Activated naive CD8-positive, alpha-beta T cell treated with anti-CD3 and anti-CD28 coated beads, Interleukin-2, amount 10 ng/mL, durations not matched to agents 7 days and 5 days (primary cell): ENCODE results near the gene C18orf63. TPM values are rescaled to one million over a fixed set of nuclear protein-coding genes. Genes with fewer than 3 reads are reported as not detected.

Experiments used
- ATAC-seq: fragments of 150-1000 bp; cut with Tn5 transposase; one replicate; pipeline ENCODE4 v1.10.0; 2021; ENCODE audit warnings: low read depth, moderate library complexity
- POLR2A ChIA-PET: fragments of 350-600 bp; sonication (Branson Sonifier 250); formaldehyde crosslinking; loops from one replicate; lab custom pipeline; 2021; ENCODE audit warnings: antibody characterized with exemption; lab: Charles Lee
- DNase-seq: peaks from one replicate; pipeline ENCODE4 v3.0.0; 2021
- H3K27ac Mint-ChIP-seq: one replicate; pipeline ENCODE4 v1.8.0; 2022; ENCODE audit warnings: mild to moderate bottlenecking, mixed read lengths
- H3K27me3 Mint-ChIP-seq: one replicate; pipeline ENCODE4 v1.8.0; 2022; ENCODE audit warnings: mild to moderate bottlenecking, moderate library complexity, mixed read lengths
- H3K36me3 Mint-ChIP-seq: one replicate; pipeline ENCODE4 v1.8.0; 2021; ENCODE audit warnings: mild to moderate bottlenecking, mixed read lengths
- H3K4me1 Mint-ChIP-seq: one replicate; pipeline ENCODE4 v1.8.0; 2021; ENCODE audit warnings: mixed read lengths
- H3K4me3 Mint-ChIP-seq: one replicate; pipeline ENCODE4 v1.8.0; 2022; ENCODE audit warnings: mild to moderate bottlenecking, moderate library complexity, mixed read lengths
- H3K9me3 Mint-ChIP-seq: one replicate; pipeline ENCODE4 v1.8.0; 2021; ENCODE audit warnings: mixed read lengths
- total RNA-seq, 2 experiments: library from RNA; stranded (reverse); gene quantifications; one replicate each; pipeline ENCODE4 v1.2.3, GENCODE V29; 2021

Gene C18orf63
- not detected for total RNA-seq

DNA sequence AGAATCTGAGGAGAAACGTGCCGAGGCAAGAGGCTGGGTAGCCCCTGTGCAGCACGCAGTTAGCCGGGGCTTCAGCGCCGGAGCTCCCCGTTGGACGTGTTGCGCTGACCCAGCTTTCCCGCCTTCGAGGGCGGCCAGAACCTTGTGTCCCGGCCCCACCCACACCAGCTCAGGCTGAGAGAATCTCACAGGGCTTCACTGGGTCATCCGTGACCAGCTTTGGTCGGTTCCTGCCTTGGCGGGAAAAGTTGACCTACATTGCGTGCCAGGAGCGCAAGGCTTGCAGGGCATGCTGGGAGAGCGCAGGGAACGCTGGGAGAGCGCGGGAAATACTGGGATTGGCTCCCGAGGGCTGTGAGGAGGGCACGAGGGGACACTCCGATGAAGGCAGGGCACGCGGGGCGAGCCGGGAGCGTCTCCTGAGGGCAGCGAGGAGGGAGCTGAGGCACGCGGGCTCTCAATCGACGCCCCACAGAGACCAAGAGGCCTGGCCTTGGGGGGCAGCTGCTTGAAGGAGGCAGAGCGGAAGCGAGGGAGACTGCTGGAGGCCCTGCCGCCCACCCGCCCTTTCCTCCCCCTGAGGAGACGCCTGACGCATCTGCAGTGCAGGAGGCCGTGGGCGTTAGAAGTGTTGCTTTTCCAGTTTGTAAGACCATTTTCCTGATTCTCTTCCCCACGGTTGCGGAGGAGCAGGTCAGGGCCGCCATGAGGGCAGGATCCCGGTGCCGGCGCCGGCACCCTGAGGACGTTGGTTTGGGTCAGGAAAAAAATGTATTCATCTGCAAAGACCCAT lies at the start of gene C18orf63:
Gene C18orf63 (plus strand): TSS at position 376 of the 793 bp plus-strand sequence. CDS start 2,027 bp downstream, outside the sequence.
- no peak for DNase-seq
- Mint-ChIP-seq H3K4me1 (no peaks in the 10 kb centered on the region), H3K36me3 (no peaks in the 10 kb centered on the region), H3K27me3 (peaks cover 15% of the 10 kb centered on the region), H3K4me3 (no peak within 1 kb of the TSS), H3K9me3 (no peaks in the 10 kb centered on the region), H3K27ac (no peak within 1 kb of the TSS)
- ATAC-seq = no peak
- POLR2A ChIA-PET = no interaction called here

DNA sequence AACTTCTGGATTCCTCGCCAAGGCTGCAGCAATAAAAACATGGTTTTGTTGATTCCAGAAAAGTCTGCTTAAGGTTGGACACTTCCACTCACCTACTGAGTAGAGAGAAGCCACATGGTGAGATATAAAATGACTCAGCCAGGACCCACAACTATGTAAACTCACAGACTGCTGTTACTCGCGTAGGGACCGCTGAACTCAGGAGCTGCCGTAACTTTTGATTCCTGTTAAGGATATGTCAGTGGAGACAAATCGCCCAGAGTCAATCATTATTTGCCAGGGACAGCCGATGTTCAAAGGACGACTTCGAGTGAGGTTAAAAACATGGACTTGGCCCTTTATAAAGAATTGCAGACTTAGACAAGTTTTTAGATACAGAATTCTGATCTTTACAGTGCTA lies 49.5 kb upstream of the C18orf63 start:
- Mint-ChIP-seq H3K9me3 (no peaks in the 10 kb centered on the region), H3K36me3 (peaks cover 2% of the 10 kb centered on the region), H3K4me1 (no peaks in the 10 kb centered on the region), H3K4me3 (no peak overlapping the region), H3K27me3 (no peaks in the 10 kb centered on the region), H3K27ac (no peak overlapping the region)
- ATAC-seq (no peak), DNase-seq (no peak)
- POLR2A ChIA-PET = no interaction called here

DNA sequence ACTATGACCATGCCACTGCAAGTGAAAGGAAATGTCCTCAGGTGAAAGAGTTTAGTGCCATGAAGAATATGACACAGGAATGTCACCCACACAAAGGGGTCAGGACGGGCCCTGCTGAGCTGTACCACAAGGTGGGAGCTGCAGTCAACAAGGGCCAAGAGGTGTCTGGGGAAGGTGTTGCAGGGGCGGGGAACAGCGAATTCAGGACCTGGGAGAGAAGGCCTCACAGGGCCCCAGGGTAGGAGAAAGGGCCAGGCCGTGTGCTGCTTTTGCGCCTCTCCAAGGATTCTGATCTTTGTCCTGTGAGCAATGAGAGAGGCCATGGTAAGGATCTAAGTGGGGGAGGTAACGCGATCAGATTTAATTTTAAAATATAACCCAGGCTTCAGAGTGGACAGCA lies 47.5 kb upstream of the C18orf63 start:
- no peaks in the 10 kb centered on the region for H3K27me3 Mint-ChIP-seq
- H3K4me3 Mint-ChIP-seq = no peak overlapping the region
- H3K4me1 Mint-ChIP-seq = no peaks in the 10 kb centered on the region
- no peaks in the 10 kb centered on the region for H3K9me3 Mint-ChIP-seq
- ATAC-seq (no peak), DNase-seq (no peak)
- no peak overlapping the region for H3K27ac Mint-ChIP-seq
- POLR2A ChIA-PET = no interaction called here
- H3K36me3 Mint-ChIP-seq = no peaks in the 10 kb centered on the region

DNA sequence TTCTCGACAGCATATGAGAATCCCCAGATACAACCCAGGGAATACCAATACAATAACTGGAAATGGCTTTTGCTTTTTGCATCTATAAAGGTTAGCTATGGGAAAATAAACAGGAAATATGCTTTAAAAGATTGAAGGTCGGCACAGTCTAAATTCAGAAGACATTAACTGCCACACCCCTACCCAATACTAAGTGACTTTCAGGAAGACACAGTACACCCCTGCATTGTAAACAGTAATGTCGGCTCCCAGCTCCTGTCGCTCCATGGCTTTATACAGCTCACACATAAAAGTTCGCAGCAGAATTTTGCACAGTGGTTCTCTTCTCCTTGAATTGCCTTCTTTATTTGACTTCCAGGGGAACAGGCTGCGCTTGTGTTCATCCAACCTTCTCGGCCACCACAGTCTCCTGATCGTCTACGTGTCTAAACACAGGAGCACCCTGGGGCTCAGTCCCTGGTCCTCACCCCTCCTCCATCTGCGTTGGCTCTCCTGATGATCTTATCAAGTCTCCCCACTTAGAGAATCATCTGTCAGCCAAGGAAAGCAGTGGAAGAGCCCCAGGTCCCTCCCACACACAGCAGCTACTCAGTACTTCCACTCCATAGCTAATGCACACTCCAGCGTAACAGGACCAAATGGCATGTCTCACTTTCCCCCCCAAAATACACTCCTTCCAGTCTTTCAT lies 46.6 kb upstream of the C18orf63 start:
- POLR2A ChIA-PET = interaction anchor here (0.7 kb wide), 1 partner anchor 97 kb away, joined by 3 read pairs; no protein-coding TSS in a partner anchor
- H3K36me3 Mint-ChIP-seq = no peaks in the 10 kb centered on the region
- H3K27ac Mint-ChIP-seq = no peak overlapping the region
- no peaks in the 10 kb centered on the region for H3K9me3 Mint-ChIP-seq
- H3K4me3 Mint-ChIP-seq = no peak overlapping the region
- H3K4me1 Mint-ChIP-seq = no peaks in the 10 kb centered on the region
- ATAC-seq (no peak), DNase-seq (no peak)
- no peaks in the 10 kb centered on the region for H3K27me3 Mint-ChIP-seq

DNA sequence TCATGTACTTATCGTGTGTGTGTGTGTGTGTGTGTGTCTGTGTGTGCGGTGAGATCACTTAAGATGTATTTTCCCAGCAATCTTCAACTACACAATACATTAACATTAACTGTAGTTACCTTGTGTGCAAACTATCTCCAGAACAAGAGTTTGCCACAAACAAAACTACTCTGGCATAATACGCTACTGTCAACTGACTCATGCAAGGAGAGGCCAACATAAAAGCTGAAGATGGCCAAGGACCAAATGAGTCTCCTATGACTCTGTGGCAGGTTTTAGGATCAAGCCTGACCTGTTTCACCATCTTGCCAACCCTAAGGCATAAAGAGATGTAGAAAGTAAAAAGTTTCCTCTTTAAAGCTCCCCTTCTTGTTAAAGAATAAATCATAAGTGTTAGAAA lies 44.0 kb upstream of the C18orf63 start:
- no peaks in the 10 kb centered on the region for H3K4me1 Mint-ChIP-seq
- POLR2A ChIA-PET = no interaction called here
- no peaks in the 10 kb centered on the region for H3K27me3 Mint-ChIP-seq
- H3K36me3 Mint-ChIP-seq = no peaks in the 10 kb centered on the region
- DNase-seq = no peak
- no peak for ATAC-seq
- H3K27ac Mint-ChIP-seq = no peak overlapping the region
- H3K9me3 Mint-ChIP-seq = no peaks in the 10 kb centered on the region
- no peak overlapping the region for H3K4me3 Mint-ChIP-seq

DNA sequence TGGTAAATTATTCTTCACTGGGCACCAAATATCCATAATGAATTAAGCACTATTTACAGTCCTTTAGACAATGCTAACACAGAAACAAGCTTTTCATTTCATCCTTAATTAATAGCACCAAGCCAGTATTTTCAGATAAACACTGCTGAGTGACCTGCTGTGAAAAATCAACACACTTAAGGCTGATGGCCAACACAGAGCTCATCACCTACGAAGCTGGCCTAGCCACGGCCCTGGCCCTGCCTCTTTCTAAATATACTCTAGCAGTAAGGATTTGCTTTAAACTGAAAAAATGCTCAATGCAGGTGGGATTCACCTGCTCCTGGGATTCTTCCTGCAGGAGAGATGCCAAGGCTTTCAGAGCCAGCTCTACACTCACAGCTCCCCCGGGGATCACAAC lies 42.2 kb upstream of the C18orf63 start:
- no peaks in the 10 kb centered on the region for H3K4me1 Mint-ChIP-seq
- H3K27ac Mint-ChIP-seq = no peak overlapping the region
- no peaks in the 10 kb centered on the region for H3K9me3 Mint-ChIP-seq
- DNase-seq (no peak), ATAC-seq (no peak)
- no peak overlapping the region for H3K4me3 Mint-ChIP-seq
- no peaks in the 10 kb centered on the region for H3K36me3 Mint-ChIP-seq
- POLR2A ChIA-PET = no interaction called here
- H3K27me3 Mint-ChIP-seq = no peaks in the 10 kb centered on the region

DNA sequence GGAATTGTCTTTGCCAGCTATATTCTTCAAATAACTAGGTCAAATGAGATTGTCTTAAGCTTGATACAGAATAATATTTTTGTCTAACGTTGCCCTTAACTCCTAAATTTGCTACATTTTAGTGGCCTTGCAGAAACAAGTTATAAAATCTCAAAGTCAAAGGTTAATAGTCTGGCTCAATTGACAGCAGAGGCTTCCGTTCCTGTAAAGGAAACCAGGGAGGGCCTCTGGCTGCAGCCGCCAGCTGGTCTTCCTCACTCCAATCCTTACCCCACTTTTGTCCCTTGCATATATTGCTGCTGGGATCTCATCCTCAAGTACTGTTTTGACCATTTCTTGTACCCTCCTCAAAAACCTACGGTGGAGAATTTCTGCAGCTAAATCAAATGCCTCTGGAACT lies 40.9 kb upstream of the C18orf63 start:
- Mint-ChIP-seq H3K27ac (no peak overlapping the region), H3K36me3 (no peaks in the 10 kb centered on the region), H3K9me3 (no peaks in the 10 kb centered on the region), H3K4me1 (no peaks in the 10 kb centered on the region), H3K4me3 (no peak overlapping the region), H3K27me3 (no peaks in the 10 kb centered on the region)
- ATAC-seq (no peak), DNase-seq (no peak)
- POLR2A ChIA-PET = no interaction called here

DNA sequence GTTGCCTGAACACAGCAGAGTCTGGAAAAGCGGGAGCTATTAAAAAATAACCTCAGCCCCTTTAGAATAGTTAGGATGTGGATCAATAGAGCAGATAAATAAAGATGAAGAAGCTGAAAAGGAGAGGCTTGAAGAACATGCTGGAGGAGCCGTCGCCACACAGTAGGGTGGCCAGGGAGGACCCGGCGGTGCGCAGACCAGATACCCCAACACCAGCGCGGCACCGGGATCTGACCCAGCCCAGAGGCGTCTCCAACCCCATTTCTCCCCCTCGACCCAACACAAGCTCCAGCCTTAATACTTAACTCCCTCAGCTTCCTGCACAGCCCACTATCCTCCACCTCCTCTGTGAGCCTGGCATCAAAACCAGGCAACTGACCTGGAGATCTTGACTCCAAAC lies 39.9 kb upstream of the C18orf63 start:
- no peaks in the 10 kb centered on the region for H3K4me1 Mint-ChIP-seq
- H3K9me3 Mint-ChIP-seq = no peaks in the 10 kb centered on the region
- POLR2A ChIA-PET = no interaction called here
- no peak overlapping the region for H3K27ac Mint-ChIP-seq
- no peak for DNase-seq
- H3K27me3 Mint-ChIP-seq = no peaks in the 10 kb centered on the region
- H3K4me3 Mint-ChIP-seq = no peak overlapping the region
- no peak for ATAC-seq
- no peaks in the 10 kb centered on the region for H3K36me3 Mint-ChIP-seq

DNA sequence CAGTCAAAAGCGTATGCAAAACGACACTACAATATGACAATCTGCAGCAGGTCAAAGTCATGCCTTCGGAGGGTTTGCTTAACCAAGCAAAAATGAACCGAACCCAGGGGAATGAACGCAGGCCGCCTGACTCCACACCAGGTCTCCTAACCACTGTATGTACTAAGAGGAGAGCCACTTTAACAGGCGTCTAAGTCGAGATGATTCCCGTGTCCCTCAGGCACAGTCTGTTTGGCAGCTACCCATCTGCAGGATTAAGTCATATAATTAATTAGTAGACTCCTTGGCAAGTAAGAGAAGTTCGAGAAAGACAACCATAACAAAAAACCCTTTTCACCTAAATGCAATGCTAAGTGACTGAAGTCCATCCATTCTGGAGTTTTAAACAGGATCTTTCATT lies 39.0 kb upstream of the C18orf63 start:
- no peak for ATAC-seq
- Mint-ChIP-seq H3K36me3 (no peaks in the 10 kb centered on the region), H3K27ac (no peak overlapping the region), H3K4me3 (no peak overlapping the region), H3K4me1 (peaks cover 2% of the 10 kb centered on the region), H3K27me3 (no peaks in the 10 kb centered on the region), H3K9me3 (no peaks in the 10 kb centered on the region)
- DNase-seq = no peak
- POLR2A ChIA-PET = no interaction called here

DNA sequence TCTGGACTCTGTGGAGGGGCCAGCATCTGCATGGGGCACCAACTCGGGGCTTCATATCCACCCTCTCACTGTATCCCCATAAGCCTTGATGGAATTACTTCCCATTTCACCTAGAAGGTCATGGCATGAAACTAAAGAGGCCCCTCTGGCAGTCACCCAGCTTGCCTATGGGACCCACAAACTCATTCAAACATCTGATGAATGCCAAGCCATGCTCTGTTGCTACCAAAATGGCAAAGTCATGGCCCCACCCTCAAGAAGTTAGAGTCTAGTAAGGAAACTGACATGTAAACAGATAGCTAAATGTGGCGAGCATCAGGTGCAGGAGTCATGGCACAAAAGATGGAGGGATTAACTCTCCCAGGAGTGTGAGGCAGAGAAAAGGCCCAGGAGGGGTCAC lies 38.3 kb upstream of the C18orf63 start:
- no peaks in the 10 kb centered on the region for H3K9me3 Mint-ChIP-seq
- H3K4me3 Mint-ChIP-seq = no peak overlapping the region
- H3K4me1 Mint-ChIP-seq = peaks cover 6% of the 10 kb centered on the region
- H3K27me3 Mint-ChIP-seq = no peaks in the 10 kb centered on the region
- no peaks in the 10 kb centered on the region for H3K36me3 Mint-ChIP-seq
- POLR2A ChIA-PET = no interaction called here
- no peak for ATAC-seq
- H3K27ac Mint-ChIP-seq = no peak overlapping the region
- DNase-seq = no peak

DNA sequence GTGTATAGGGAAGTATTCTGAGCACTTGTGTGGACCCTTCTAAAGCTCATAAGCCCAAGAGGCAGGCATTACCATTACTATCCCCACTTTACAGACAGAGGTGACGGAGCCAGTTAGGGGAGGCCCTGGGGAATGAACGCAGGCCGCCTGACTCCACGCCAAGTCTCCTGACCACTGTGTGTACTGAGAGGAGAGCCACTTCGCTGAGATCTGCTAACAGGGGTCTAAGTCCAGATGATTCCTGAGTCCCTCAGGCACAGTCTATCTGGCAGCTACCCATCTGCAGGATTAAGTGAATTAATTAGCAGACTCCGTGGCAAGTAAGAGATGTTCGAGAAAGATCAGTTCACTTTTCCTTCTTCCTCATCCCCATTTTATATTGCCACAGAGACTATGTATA lies 37.6 kb upstream of the C18orf63 start:
- no peak overlapping the region for H3K27ac Mint-ChIP-seq
- ATAC-seq = no peak
- no peaks in the 10 kb centered on the region for H3K36me3 Mint-ChIP-seq
- H3K4me3 Mint-ChIP-seq = no peak overlapping the region
- H3K4me1 Mint-ChIP-seq = peaks cover 14% of the 10 kb centered on the region
- no peaks in the 10 kb centered on the region for H3K27me3 Mint-ChIP-seq
- H3K9me3 Mint-ChIP-seq = no peaks in the 10 kb centered on the region
- no peak for DNase-seq
- POLR2A ChIA-PET = no interaction called here

DNA sequence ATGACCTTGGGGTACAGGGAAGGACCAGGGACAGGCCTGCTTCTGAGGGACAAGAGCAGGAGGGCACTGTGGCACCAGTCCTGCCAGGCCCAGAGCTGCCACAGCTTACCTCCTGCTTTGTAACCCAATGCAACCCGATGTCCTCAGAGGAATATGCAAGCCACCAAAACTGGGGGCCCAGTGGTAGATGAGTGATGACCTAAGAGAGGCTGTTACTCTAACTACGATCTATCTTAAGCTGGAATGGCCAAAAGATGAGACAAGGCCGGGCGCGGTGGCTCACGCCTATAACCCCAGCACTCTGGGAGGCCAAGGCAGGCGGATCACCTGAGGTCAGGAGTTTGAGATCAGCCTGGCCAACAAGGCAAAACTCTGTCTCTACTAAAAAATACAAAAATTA lies 36.7 kb upstream of the C18orf63 start:
- Mint-ChIP-seq H3K27me3 (no peaks in the 10 kb centered on the region), H3K36me3 (no peaks in the 10 kb centered on the region), H3K4me1 (peaks cover 17% of the 10 kb centered on the region), H3K9me3 (no peaks in the 10 kb centered on the region), H3K4me3 (no peak overlapping the region), H3K27ac (no peak overlapping the region)
- ATAC-seq = no peak
- POLR2A ChIA-PET = no interaction called here
- no peak for DNase-seq

DNA sequence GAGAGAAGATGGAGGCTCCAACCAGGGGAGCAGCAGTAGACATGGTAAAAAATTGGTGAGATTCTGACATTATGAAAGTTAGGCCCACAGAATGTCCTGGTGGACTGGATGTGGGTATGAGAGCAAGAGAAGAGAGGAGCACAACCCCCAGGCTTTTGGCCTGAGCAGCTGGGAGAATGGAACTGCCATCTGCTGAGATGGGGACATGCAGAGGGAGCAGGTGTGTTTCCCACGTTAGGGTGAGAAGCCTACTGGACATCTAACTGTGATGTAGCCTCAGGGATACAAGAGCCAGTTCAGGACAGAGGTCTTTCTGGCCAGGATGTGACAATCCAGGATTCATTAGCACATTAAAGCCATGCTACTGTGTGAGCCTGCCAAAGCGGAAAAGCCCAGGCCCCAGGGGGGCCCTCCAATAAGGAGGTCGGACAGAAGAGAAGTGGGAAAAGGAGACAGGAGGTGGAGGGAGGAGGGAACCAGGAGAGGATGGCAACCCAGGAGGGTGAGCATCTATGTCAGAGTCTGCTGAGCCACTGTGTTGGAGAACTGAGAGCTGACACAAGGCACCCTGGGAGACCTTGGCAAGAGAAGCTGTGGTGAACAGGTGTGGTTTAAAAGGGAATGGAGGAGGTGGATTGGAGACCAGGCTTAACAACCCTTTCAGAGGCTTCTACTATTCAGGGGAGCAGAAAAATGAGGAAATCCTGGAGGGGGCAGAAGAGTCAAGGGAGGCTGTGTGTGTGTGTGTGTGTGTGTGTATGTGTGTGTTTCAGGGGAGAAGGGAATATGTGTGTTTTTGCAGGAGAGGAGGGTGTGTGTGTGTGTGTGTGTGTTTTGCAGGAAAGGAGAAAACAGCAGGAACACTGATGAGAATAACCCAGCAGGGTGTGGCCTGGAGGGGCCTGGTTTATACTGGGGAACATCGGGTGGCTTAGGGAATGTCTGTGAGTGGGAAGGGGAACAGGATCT lies 34.3 kb upstream of the C18orf63 start:
- Mint-ChIP-seq H3K4me3 (no peak overlapping the region), H3K4me1 (peaks cover 17% of the 10 kb centered on the region), H3K27ac (no peak overlapping the region), H3K36me3 (no peaks in the 10 kb centered on the region), H3K27me3 (no peaks in the 10 kb centered on the region), H3K9me3 (no peaks in the 10 kb centered on the region)
- POLR2A ChIA-PET = no interaction called here
- ATAC-seq (no peak), DNase-seq (no peak)
